H9 (cell line): Measurements from ENCODE around the gene CCDC124. TPM values are rescaled to one million over a fixed set of nuclear protein-coding genes. Genes with fewer than 3 reads are reported as not detected.

Experiments used
- DNase-seq: peaks from one replicate; pipeline ENCODE4 v3.0.0-alpha.2; 2017
- H2AFZ ChIP-seq: one replicate; pipeline ENCODE4 v1.6.1; 2013; ENCODE audit warnings: mild to moderate bottlenecking, low read length, control low read depth, moderate library complexity
- H2AK5ac ChIP-seq: 2 replicates; pipeline ENCODE4 v1.6.1; 2013; ENCODE audit warnings: low read length, control low read depth, mixed read lengths; ENCODE audit not compliant: insufficient read length
- H2BK120ac ChIP-seq: one replicate; pipeline ENCODE4 v1.6.1; 2013; ENCODE audit warnings: low read depth, mild to moderate bottlenecking, low read length, control low read depth, inconsistent platforms; ENCODE audit not compliant: poor library complexity, severe bottlenecking
- H2BK12ac ChIP-seq: 2 replicates; pipeline ENCODE4 v1.6.1; 2013; ENCODE audit warnings: low read length, control low read depth, mixed read lengths, low read depth; ENCODE audit not compliant: insufficient read length
- H2BK15ac ChIP-seq: 2 replicates; pipeline ENCODE4 v1.6.1; 2013; ENCODE audit warnings: low read depth, low read length, control low read depth
- H2BK20ac ChIP-seq: one replicate; pipeline ENCODE4 v1.6.1; 2013; ENCODE audit warnings: low read depth, mild to moderate bottlenecking, low read length, control low read depth, inconsistent platforms; ENCODE audit not compliant: poor library complexity, severe bottlenecking
- H2BK5ac ChIP-seq: 2 replicates; pipeline ENCODE4 v1.6.1; 2013; ENCODE audit warnings: low read length, control low read depth, mixed read lengths; ENCODE audit not compliant: insufficient read length
- H3K14ac ChIP-seq: 2 replicates; pipeline ENCODE4 v1.6.1; 2013; ENCODE audit warnings: low read length, control low read depth; ENCODE audit not compliant: insufficient read depth
- H3K18ac ChIP-seq: 2 replicates; pipeline ENCODE4 v1.6.1; 2013; ENCODE audit warnings: low read depth, mild to moderate bottlenecking, mixed read lengths, low read length, control low read depth; ENCODE audit not compliant: insufficient read length
- H3K23ac ChIP-seq: 2 replicates; pipeline ENCODE4 v1.6.1; 2013; ENCODE audit warnings: low read length, control low read depth, mixed read lengths, low read depth; ENCODE audit not compliant: insufficient read length
- H3K23me2 ChIP-seq: 2 replicates; pipeline ENCODE4 v1.6.1; 2013; ENCODE audit warnings: low read depth, mild to moderate bottlenecking, mixed read lengths, low read length, control low read depth; ENCODE audit not compliant: insufficient read length, poor library complexity, severe bottlenecking
- H3K27ac ChIP-seq: 2 replicates; pipeline ENCODE4 v1.5.1; 2013; ENCODE audit warnings: low read length, control low read depth, mixed read lengths, low read depth; ENCODE audit not compliant: insufficient read length
- H3K27me3 ChIP-seq: 2 replicates; pipeline ENCODE4 v1.6.1; 2013; ENCODE audit warnings: low read length, control low read depth, inconsistent platforms; ENCODE audit not compliant: insufficient read depth
- H3K4ac ChIP-seq: 2 replicates; pipeline ENCODE4 v1.6.1; 2013; ENCODE audit warnings: low read depth, mild to moderate bottlenecking, control low read depth, inconsistent platforms, low read length, moderate library complexity
- H3K4me1 ChIP-seq: 2 replicates; pipeline ENCODE4 v1.6.1; 2013; ENCODE audit warnings: low read length, control low read depth, inconsistent platforms; ENCODE audit not compliant: insufficient read depth
- H3K4me2 ChIP-seq: 2 replicates; pipeline ENCODE4 v1.6.1; 2013; ENCODE audit warnings: low read length, control low read depth, mixed read lengths; ENCODE audit not compliant: insufficient read length, insufficient read depth
- H3K56ac ChIP-seq: 2 replicates; pipeline ENCODE4 v1.6.1; 2013; ENCODE audit warnings: low read depth, mild to moderate bottlenecking, mixed read lengths, low read length, control low read depth; ENCODE audit not compliant: insufficient read length
- H3K79me1 ChIP-seq: 2 replicates; pipeline ENCODE4 v1.6.1; 2013; ENCODE audit warnings: low read depth, mild to moderate bottlenecking, moderate library complexity, low read length, control low read depth, inconsistent platforms; ENCODE audit not compliant: insufficient read depth, poor library complexity, severe bottlenecking
- H3K79me2 ChIP-seq: 2 replicates; pipeline ENCODE4 v1.6.1; 2013; ENCODE audit warnings: low read length, control low read depth, inconsistent platforms; ENCODE audit not compliant: insufficient read depth
- H3K9ac ChIP-seq: 2 replicates; pipeline ENCODE4 v1.6.1; 2013; ENCODE audit warnings: low read length, control low read depth, mixed read lengths; ENCODE audit not compliant: insufficient read length; ENCODE audit errors: extremely low read depth
- H3K9me3 ChIP-seq: one replicate; pipeline ENCODE4 v1.6.1; 2013; ENCODE audit warnings: low read depth, low read length, inconsistent platforms; ENCODE audit not compliant: control insufficient read depth
- H3T11ph ChIP-seq: one replicate; pipeline ENCODE4 v1.6.1; 2013; ENCODE audit warnings: mild to moderate bottlenecking, low read length, control low read depth, inconsistent platforms
- H4K20me1 ChIP-seq: one replicate; pipeline ENCODE4 v1.6.1; 2013; ENCODE audit not compliant: control insufficient read depth, insufficient read length, insufficient read depth
- H4K5ac ChIP-seq: 2 replicates; pipeline ENCODE4 v1.6.1; 2013; ENCODE audit warnings: low read depth, mild to moderate bottlenecking, mixed read lengths, low read length, control low read depth; ENCODE audit not compliant: insufficient read length
- H4K8ac ChIP-seq: replicated peaks from 2 replicates; pipeline ENCODE4 v1.6.1; 2013; ENCODE audit warnings: low read length, control low read depth, mixed read lengths, low read depth; ENCODE audit not compliant: insufficient read length
- H4K91ac ChIP-seq: 2 replicates; pipeline ENCODE4 v1.6.1; 2013; ENCODE audit warnings: low read depth, mild to moderate bottlenecking, moderate library complexity, mixed read lengths, low read length, control low read depth; ENCODE audit not compliant: insufficient read length
- H3K27ac Mint-ChIP-seq, 3 experiments: 2 replicates in 2 of 3; 3 replicates in 1 of 3; pipeline ENCODE4 v1.8.0; 2020 to 2021; ENCODE audit warnings: mixed read lengths in 3 of 3, mild to moderate bottlenecking in 1 of 3, moderate library complexity in 1 of 3
- H3K27me3 Mint-ChIP-seq: 2 replicates; pipeline ENCODE4 v1.8.0; 2021; ENCODE audit warnings: low read depth, mild to moderate bottlenecking, moderate library complexity, mixed read lengths
- H3K36me3 Mint-ChIP-seq, 3 experiments: 2 replicates in 2 of 3; 3 replicates in 1 of 3; pipeline ENCODE4 v1.8.0; 2020 to 2021; ENCODE audit warnings: low read depth in 3 of 3, mixed read lengths in 3 of 3; ENCODE audit not compliant: insufficient read depth in 1 of 3
- H3K4me1 Mint-ChIP-seq, 2 experiments: 2 replicates each; pipeline ENCODE4 v1.8.0; 2020; ENCODE audit warnings: mixed read lengths in 2 of 2
- H3K4me3 Mint-ChIP-seq, 2 experiments: 2 replicates in 1 of 2; 3 replicates in 1 of 2; pipeline ENCODE4 v1.8.0; 2020 to 2021; ENCODE audit warnings: mild to moderate bottlenecking in 2 of 2, mixed read lengths in 2 of 2, moderate library complexity in 1 of 2
- H3K9me3 Mint-ChIP-seq, 2 experiments: 2 replicates in 1 of 2; 3 replicates in 1 of 2; pipeline ENCODE4 v1.8.0; 2020; ENCODE audit warnings: mild to moderate bottlenecking in 2 of 2, mixed read lengths in 2 of 2, moderate library complexity in 1 of 2
- CTCF ChIP-seq: fragments of 200-600 bp; sonication (generic); conservative IDR thresholded peaks from 3 replicates; pipeline ENCODE4 v1.8.0; 2021; ENCODE audit warnings: antibody characterized with exemption, mild to moderate bottlenecking
- WGBS: extraction: QIAGEN DNeasy Blood & Tissue Kit; methylation state at CpG from one replicate; pipeline ENCODE4 v1.1.7; 2013; ENCODE audit warnings: missing lambda C conversion rate, low lambda C conversion rate, mixed read lengths; ENCODE audit not compliant: insufficient read length; ENCODE audit errors: extremely low coverage; 5-methylcytosine and 5-hydroxymethylcytosine counted together
- total RNA-seq: library from RNA; stranded (reverse); gene quantifications from 2 replicates; pipeline ENCODE4 v1.2.1, GENCODE V29; 2021

The CCDC124 gene
- total RNA-seq, 1 experiment from 2014 or later, result 119 TPM

GRCh38 chr19:17942582-17943273 lies 9.9 kb downstream of the CCDC124 start:
- peak overlapping the region in 1 of 3 experiments; percentile 44; a peak in 1 of 7 replicates for H3K27ac Mint-ChIP-seq
- no peak overlapping the region for H3K4ac ChIP-seq
- no peak overlapping the region for H2AFZ ChIP-seq
- H3K4me1 Mint-ChIP-seq, result peaks cover 6 to 21% of the 10 kb centered on the region in 2 experiments
- no peak overlapping the region for H2AK5ac ChIP-seq
- no peak overlapping the region for H3K56ac ChIP-seq
- peak overlapping the region; percentile 58 for H3K18ac ChIP-seq
- no peak overlapping the region for H3K23ac ChIP-seq
- H3K4me1 ChIP-seq, result no peaks in the 10 kb centered on the region
- H3K27ac ChIP-seq, result no peak overlapping the region
- H2BK120ac ChIP-seq, result no peak overlapping the region
- H3K27me3 ChIP-seq, result no peaks in the 10 kb centered on the region
- no peaks in the 10 kb centered on the region for H3K9me3 ChIP-seq
- peak overlapping the region; percentile 27 for H3K4me2 ChIP-seq
- no peak overlapping the region for H3K9ac ChIP-seq
- WGBS, result no CpG with 5 or more reads among the region's 41 CpGs
- H2BK12ac ChIP-seq, result no peak overlapping the region
- TF ChIP-seq CTCF, result no peak
- peaks cover 6 to 29% (median 23%) of the 10 kb centered on the region in 3 experiments; a peak in 6 of 7 replicates for H3K36me3 Mint-ChIP-seq
- no peak overlapping the region for H4K5ac ChIP-seq
- H3K23me2 ChIP-seq, result peaks cover 10% of the 10 kb centered on the region
- no peak overlapping the region for H2BK15ac ChIP-seq
- H3K79me1 ChIP-seq, result no peaks in the 10 kb centered on the region
- H3K79me2 ChIP-seq, result no peaks in the 10 kb centered on the region
- peak overlapping the region; percentile 63 for H3K14ac ChIP-seq
- H3K4me3 Mint-ChIP-seq, result peak overlapping the region; percentile 14 to 68; a peak in 4 of 5 replicates
- no peaks in the 10 kb centered on the region for H3K27me3 Mint-ChIP-seq
- H3T11ph ChIP-seq, result no peak overlapping the region
- peaks cover 2% of the 10 kb centered on the region for H4K20me1 ChIP-seq
- no peak overlapping the region for H4K8ac ChIP-seq
- no peak overlapping the region for H2BK20ac ChIP-seq
- no peak overlapping the region for H2BK5ac ChIP-seq
- no peak overlapping the region for H4K91ac ChIP-seq
- no peaks in the 10 kb centered on the region; a peak in 1 of 5 replicates for H3K9me3 Mint-ChIP-seq
- peak; percentile 76 for DNase-seq
